HG03342 (cell line): Measurements from ENCODE around the gene LIMK2.

Experiments
- ATAC-seq: cut with Tn5 transposase; IDR thresholded peaks from one replicate; pipeline ENCODE4 v1.9.1; 2021; ENCODE audit warnings: mild to moderate bottlenecking, moderate library complexity; ENCODE audit not compliant: unreplicated experiment

Gene LIMK2

DNA sequence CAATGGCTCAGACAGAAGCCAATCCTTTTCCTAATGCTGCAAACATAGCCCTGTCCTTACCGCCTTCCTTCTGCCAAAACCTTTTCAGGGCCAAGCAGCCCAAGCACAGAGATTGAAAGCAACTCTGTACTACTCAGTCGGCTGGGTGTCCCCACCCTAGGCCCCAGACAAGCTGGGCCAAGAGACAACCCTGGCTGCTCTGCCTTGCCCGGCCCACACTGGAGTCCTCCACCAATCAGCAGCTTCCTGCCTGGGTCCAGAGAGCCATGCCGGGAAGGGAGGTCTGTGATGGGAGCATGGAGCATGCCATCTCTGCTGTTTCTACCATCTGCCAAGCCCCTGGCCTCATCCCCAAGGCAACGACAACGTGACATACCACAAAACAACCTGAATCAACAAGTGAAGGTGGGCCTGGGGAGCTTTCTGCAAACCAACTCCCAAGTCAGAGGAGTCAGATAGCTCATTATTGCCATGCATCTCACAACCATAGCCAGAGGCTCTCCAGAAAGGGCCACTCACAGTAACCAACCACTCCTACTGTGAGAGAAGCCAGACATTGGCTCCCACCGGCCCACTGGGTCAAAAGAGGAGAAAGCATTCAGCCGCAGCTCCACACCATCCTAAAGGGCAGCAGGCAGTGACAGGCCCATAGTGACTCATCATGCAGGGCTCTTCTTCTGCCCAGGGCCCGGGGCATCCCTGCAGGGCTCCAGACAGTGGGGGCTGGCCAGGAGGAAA lies 115.9 kb downstream of the LIMK2 start:
- ATAC-seq = no peak

DNA sequence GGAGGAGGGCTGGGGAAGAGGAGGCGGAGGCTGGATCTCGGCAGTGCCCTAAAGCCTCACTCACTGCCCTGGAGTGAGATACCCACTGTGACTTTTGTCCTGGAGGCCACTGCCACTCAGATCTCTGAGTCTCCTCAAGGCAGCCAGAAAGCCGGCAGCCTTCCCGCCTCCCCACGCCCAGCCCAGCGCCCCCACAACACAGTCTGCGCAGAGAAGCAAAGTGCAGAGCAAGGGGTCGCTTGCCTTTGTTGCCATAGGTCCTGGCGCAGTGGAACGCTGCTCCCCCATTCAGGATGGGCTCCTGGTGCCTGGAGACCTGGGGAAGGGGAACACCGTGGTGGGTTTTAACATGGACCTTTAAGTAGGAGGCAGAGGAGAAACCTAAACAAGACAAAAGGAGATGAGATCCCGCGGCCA lies 116.5 kb downstream of the LIMK2 start:
- no peak for ATAC-seq

DNA sequence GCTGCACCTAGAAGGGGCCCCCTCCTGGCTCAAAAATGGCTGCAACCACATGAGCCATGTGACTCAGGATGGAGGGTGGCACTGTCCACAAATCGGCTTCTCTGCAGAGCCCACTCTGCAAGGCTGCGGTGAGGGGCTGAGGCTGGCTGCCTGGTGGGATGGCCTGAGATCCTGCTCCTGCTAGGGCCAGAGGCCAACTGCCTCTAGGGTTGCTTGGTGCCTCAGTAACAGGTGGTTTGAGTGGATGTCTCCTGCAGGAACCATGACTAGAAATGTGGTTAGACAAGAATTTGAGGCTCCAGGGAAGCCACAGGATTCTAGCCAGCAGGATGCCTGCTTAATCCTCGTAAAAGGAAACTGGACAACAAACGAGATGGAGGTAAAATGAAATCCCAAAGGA lies 116.9 kb downstream of the LIMK2 start:
- no peak for ATAC-seq
